Measurements from ENCODE around the gene KRT222. TPM values are rescaled to one million over a fixed set of nuclear protein-coding genes. Genes with fewer than 3 reads are reported as not detected.

KRT222 gene
- total and polyA plus RNA-seq, 2 of the 13 experiments (the other 11 are each of a cell fraction or from before 2014, with no cell fraction given): not detected

- no peak for TF ChIP-seq NR2F2 (IDR thresholded peaks at IDR 0.05; ENCODE audit: borderline replicate concordance, low read depth)
- no peak for TF ChIP-seq ZNF326 (CRISPR knock-in tag; IDR thresholded peaks at IDR 0.05; ENCODE audit: borderline replicate concordance)
- TF ChIP-seq KAT8 (CRISPR knock-in tag; IDR thresholded peaks at IDR 0.05): no peak
- no peak for TF ChIP-seq ZNF331 (CRISPR knock-in tag; IDR thresholded peaks at IDR 0.05)
- no peak for TF ChIP-seq ZNF792 (CRISPR knock-in tag; IDR thresholded peaks at IDR 0.05)
- TF ChIP-seq TFDP1 (CRISPR knock-in tag; IDR thresholded peaks at IDR 0.05; ENCODE audit: borderline replicate concordance): no peak
- TF ChIP-seq ZNF446 (CRISPR knock-in tag; IDR thresholded peaks at IDR 0.05): no peak
- 0 out of 2 replicates have a peak, but pooled peaks have one; percentile 38 for TF ChIP-seq ZNF574 (CRISPR knock-in tag; IDR thresholded peaks at IDR 0.05)
- no peak for TF ChIP-seq BORCS8-MEF2B (CRISPR knock-in tag; IDR thresholded peaks at IDR 0.05)
- no peak for TF ChIP-seq SOX6 (IDR thresholded peaks at IDR 0.05)
- no peak for TF ChIP-seq SOX6 (CRISPR knock-in tag; IDR thresholded peaks at IDR 0.05)
- no peak for TF ChIP-seq NFATC3 (CRISPR knock-in tag; IDR thresholded peaks at IDR 0.05)
- TF ChIP-seq YEATS4 (CRISPR knock-in tag; IDR thresholded peaks at IDR 0.05; ENCODE audit: borderline replicate concordance): no peak
- no peak; the same call in 1 of the 2 replicates for TF ChIP-seq FOXO1 (CRISPR knock-in tag; IDR thresholded peaks at IDR 0.05)
- TF ChIP-seq FOXK1 (CRISPR knock-in tag; IDR thresholded peaks at IDR 0.05; ENCODE audit: borderline replicate concordance, low read depth): no peak
- no peak for TF ChIP-seq ZNF136 (CRISPR knock-in tag; IDR thresholded peaks at IDR 0.05; ENCODE audit: low read depth)
- TF ChIP-seq MLXIP (CRISPR knock-in tag; IDR thresholded peaks at IDR 0.05; ENCODE audit: borderline replicate concordance): no peak
- TF ChIP-seq E2F2 (CRISPR knock-in tag; IDR thresholded peaks at IDR 0.05; ENCODE audit: borderline replicate concordance): no peak
- no peak for TF ChIP-seq PHB2 (IDR thresholded peaks at IDR 0.05; ENCODE audit: partially characterized antibody)
- TF ChIP-seq SALL1 (CRISPR knock-in tag; IDR thresholded peaks at IDR 0.05): peak; percentile 41; the same call in 1 of the 2 replicates
- no peak for TF ChIP-seq ZFYVE20 (CRISPR knock-in tag; IDR thresholded peaks at IDR 0.05; ENCODE audit: borderline replicate concordance, low read depth)
- TF ChIP-seq AHR (CRISPR knock-in tag; IDR thresholded peaks at IDR 0.05): no peak
- no peak for TF ChIP-seq SNAI1 (CRISPR knock-in tag; IDR thresholded peaks at IDR 0.05; ENCODE audit: borderline replicate concordance)
- no peak for TF ChIP-seq ZNF552 (CRISPR knock-in tag; IDR thresholded peaks at IDR 0.05; ENCODE audit: borderline replicate concordance)
Measured at GRCh38 chr17:40615841-40616476, 49.0 kb downstream of the KRT222 start (continued).

Measured in HepG2 (cell line).